ENCODE measurements around the gene COL26A1. TPM values are rescaled to one million over a fixed set of nuclear protein-coding genes. Genes with fewer than 3 reads are reported as not detected.
A peak's percentile ranks its signal among the peaks of the same experiment; 100 is the strongest.

COL26A1 gene
- total RNA-seq, 2 donors from 2014 or later, result not detected

GRCh38 chr7:101538596-101539459, 176.2 kb downstream of the COL26A1 start:
- Histone ChIP-seq H3K4me3 (no peak overlapping the region), H3K27me3 (no peaks in the 10 kb centered on the region), H3K36me3 (no peaks in the 10 kb centered on the region), H3K9me3 (no peaks in the 10 kb centered on the region), H3K4me1 (peaks cover 0 to 13% of the 10 kb centered on the region in 2 donors), H3K27ac (no peak overlapping the region)
- no peak for DNase-seq (ENCODE audit: low spot score)
- peak; percentile 59 to 91 for TF ChIP-seq CTCF (IDR thresholded peaks at IDR 0.05)

GRCh38 chr7:101539784-101540183, 177.1 kb downstream of the COL26A1 start:
- Histone ChIP-seq H3K4me3 (no peak overlapping the region), H3K4me1 (peaks cover 0 to 13% of the 10 kb centered on the region in 2 donors), H3K9me3 (no peaks in the 10 kb centered on the region), H3K27ac (no peak overlapping the region), H3K27me3 (no peaks in the 10 kb centered on the region), H3K36me3 (no peaks in the 10 kb centered on the region)
- TF ChIP-seq CTCF (IDR thresholded peaks at IDR 0.05), result no peak
- no peak for DNase-seq (ENCODE audit: low spot score)

- H3K4me3 ChIP-seq, result no peak overlapping the region
- peak; percentile 71 for DNase-seq (ENCODE audit: low spot score)
- no peak overlapping the region for H3K27ac ChIP-seq
Measured at GRCh38 chr7:101542527-101543241, 180.0 kb downstream of the COL26A1 start.

GRCh38 chr7:101543242-101543766, 180.6 kb downstream of the COL26A1 start:
- no peak overlapping the region for H3K27ac ChIP-seq
- H3K27me3 ChIP-seq, result no peaks in the 10 kb centered on the region
- no peak for DNase-seq (ENCODE audit: low spot score)
- H3K4me3 ChIP-seq, result no peak overlapping the region
- no peaks in the 10 kb centered on the region for H3K36me3 ChIP-seq
- no peak for TF ChIP-seq CTCF (IDR thresholded peaks at IDR 0.05)
- no peaks in the 10 kb centered on the region for H3K4me1 ChIP-seq
- H3K9me3 ChIP-seq, result no peaks in the 10 kb centered on the region

More at GRCh38 chr7:101542527-101543241, 180.0 kb downstream of the COL26A1 start:
- no peaks in the 10 kb centered on the region for H3K36me3 ChIP-seq
- H3K4me1 ChIP-seq, result no peaks in the 10 kb centered on the region
- TF ChIP-seq CTCF (IDR thresholded peaks at IDR 0.05), result peak; percentile 93 to 95
- no peaks in the 10 kb centered on the region for H3K9me3 ChIP-seq
- H3K27me3 ChIP-seq, result no peaks in the 10 kb centered on the region

- DNase-seq (ENCODE audit: low spot score), result no peak
- no peaks in the 10 kb centered on the region for H3K36me3 ChIP-seq
- no peak overlapping the region for H3K4me3 ChIP-seq
- no peaks in the 10 kb centered on the region for H3K4me1 ChIP-seq
- no peak overlapping the region for H3K27ac ChIP-seq
- H3K27me3 ChIP-seq, result no peaks in the 10 kb centered on the region
- H3K9me3 ChIP-seq, result no peaks in the 10 kb centered on the region
- no peak for TF ChIP-seq CTCF (IDR thresholded peaks at IDR 0.05)
Measured at GRCh38 chr7:101543846-101544245, 181.2 kb downstream of the COL26A1 start.

Measured in right atrium auricular region (tissue), 2 donors.